B cell (primary cell): ENCODE measurements around the gene TRIM65. TPM values are rescaled to one million over a fixed set of nuclear protein-coding genes. Genes with fewer than 3 reads are reported as not detected.
A peak's percentile ranks its signal among the peaks of the same experiment; 100 is the strongest.

Source experiments
- ATAC-seq: fragments of 200-7000 bp; cut with Tn5 transposase; one replicate; pipeline ENCODE4 v1.10.0; 2021; ENCODE audit warnings: low read depth, mild to moderate bottlenecking, moderate number of reproducible peaks, moderate library complexity
- CTCF ChIA-PET: fragments of 350-600 bp; sonication (Branson Sonifier 250); formaldehyde crosslinking; loops from one replicate; lab custom pipeline; 2021; ENCODE audit warnings: antibody characterized with exemption, inconsistent platforms; lab: Charles Lee
- POLR2A ChIA-PET: fragments of 350-600 bp; sonication (Branson Sonifier 250); formaldehyde crosslinking; loops from one replicate; lab custom pipeline; 2021; ENCODE audit warnings: antibody characterized with exemption; lab: Charles Lee
- DNase-seq: peaks from one replicate; pipeline ENCODE4 v3.0.0; 2013
- H2AFZ ChIP-seq: 2 replicates; pipeline ENCODE4 v1.6.1; 2012; ENCODE audit warnings: mild to moderate bottlenecking, low read depth, low read length; ENCODE audit not compliant: insufficient read depth, poor library complexity, severe bottlenecking
- H3K27ac ChIP-seq, 2 donors: 1 replicate in 1 of 2; 2 replicates in 1 of 2; pipeline ENCODE4 v1.5.1; 2012 to 2013; ENCODE audit warnings: low read length in 2 of 2, mild to moderate bottlenecking in 2 of 2, moderate library complexity in 1 of 2
- H3K27me3 ChIP-seq, 4 experiments: fragments of 200-600 bp in 1 of 4; sonication (generic) in 1 of 4; replicated peaks in 1 of 4; 1 replicate in 2 of 4; 2 replicates in 2 of 4; pipeline versions ENCODE4 v1.6.1 to v1.7.0; 2013 to 2016; ENCODE audit warnings: low read length in 3 of 4, mild to moderate bottlenecking in 2 of 4, mixed read lengths in 1 of 4, moderate library complexity in 1 of 4; ENCODE audit not compliant: insufficient read depth in 4 of 4, control insufficient read depth in 3 of 4; ENCODE audit errors: control extremely low read depth in 1 of 4
- H3K36me3 ChIP-seq, 2 experiments: replicated peaks in 1 of 2; 1 replicate in 1 of 2; 2 replicates in 1 of 2; pipeline versions ENCODE4 v1.6.1 to v1.7.1; 2013; ENCODE audit warnings: low read length in 1 of 2; ENCODE audit not compliant: insufficient read depth in 2 of 2, control insufficient read depth in 1 of 2; ENCODE audit errors: control extremely low read depth in 1 of 2, extremely low read depth in 1 of 2
- H3K4me1 ChIP-seq, 2 donors: fragments of 200-600 bp in 1 of 2; sonication (generic) in 1 of 2; 1 replicate in 1 of 2; 2 replicates in 1 of 2; pipeline versions ENCODE4 v1.5.1 to v1.6.1; 2013 to 2017; ENCODE audit warnings: low read length in 2 of 2; ENCODE audit not compliant: control insufficient read depth in 2 of 2, insufficient read depth in 2 of 2
- H3K4me2 ChIP-seq: replicated peaks from 2 replicates; pipeline ENCODE3; 2012; ENCODE audit warnings: mild to moderate bottlenecking, low read depth, low read length; ENCODE audit not compliant: poor library complexity, severe bottlenecking
- H3K4me3 ChIP-seq, 5 experiments: fragments of 200-600 bp in 1 of 5; sonication (generic) in 1 of 5; 1 replicate in 3 of 5; 2 replicates in 2 of 5; pipeline versions ENCODE4 v1.5.1 to v1.7.0; 2011 to 2016; ENCODE audit warnings: low read length in 4 of 5, mild to moderate bottlenecking in 4 of 5, low read depth in 2 of 5, control low read depth in 1 of 5, moderate library complexity in 1 of 5; ENCODE audit not compliant: insufficient read depth in 1 of 5; ENCODE audit errors: control extremely low read depth in 1 of 5, extremely low read depth in 1 of 5
- H3K79me2 ChIP-seq: fragments of 200-600 bp; sonication (generic); one replicate; pipeline ENCODE4 v1.6.0; 2016; ENCODE audit warnings: low read length; ENCODE audit not compliant: control insufficient read depth, insufficient read depth
- H3K9ac ChIP-seq: fragments of 200-600 bp; sonication (generic); 2 replicates; pipeline ENCODE4 v1.6.1; 2017; ENCODE audit warnings: mild to moderate bottlenecking, low read length, moderate library complexity
- H3K9me3 ChIP-seq, 3 donors: one replicate each; pipeline versions ENCODE4 v1.6.1 to v1.7.1; 2013; ENCODE audit warnings: low read length in 2 of 3; ENCODE audit not compliant: control insufficient read depth in 2 of 3, insufficient read depth in 1 of 3; ENCODE audit errors: control extremely low read depth in 1 of 3
- H4K20me1 ChIP-seq: 2 replicates; pipeline ENCODE4 v1.6.0; 2012; ENCODE audit warnings: mild to moderate bottlenecking, low read length; ENCODE audit not compliant: insufficient read depth, control insufficient read depth, poor library complexity, severe bottlenecking
- H3K27ac Mint-ChIP-seq: one replicate; pipeline ENCODE4 v1.8.0; 2021; ENCODE audit warnings: mixed read lengths
- H3K27me3 Mint-ChIP-seq: one replicate; pipeline ENCODE4 v1.8.0; 2021; ENCODE audit warnings: mixed read lengths
- H3K4me1 Mint-ChIP-seq: one replicate; pipeline ENCODE4 v1.8.0; 2021; ENCODE audit warnings: mixed read lengths
- H3K4me3 Mint-ChIP-seq: one replicate; pipeline ENCODE4 v1.8.0; 2021; ENCODE audit warnings: mixed read lengths
- H3K9me3 Mint-ChIP-seq: one replicate; pipeline ENCODE4 v1.8.0; 2022; ENCODE audit warnings: mixed read lengths; ENCODE audit not compliant: insufficient read depth
- EZH2 ChIP-seq: IDR thresholded peaks from 2 replicates; pipeline ENCODE4 v1.6.1; 2012; ENCODE audit warnings: borderline replicate concordance, low read depth, mild to moderate bottlenecking, moderate library complexity, low read length; ENCODE audit not compliant: insufficient read depth, poor library complexity, severe bottlenecking
- WGBS: methylation state at CpG from one replicate; pipeline ENCODE4 v1.1.5; 2013; ENCODE audit warnings: missing lambda C conversion rate; ENCODE audit not compliant: insufficient coverage; 5-methylcytosine and 5-hydroxymethylcytosine counted together
- intact Hi-C: fragments of 100-400 bp; cut with micrococcal nuclease; formaldehyde crosslinking; loops from one replicate; pipeline ENCODE4 v1.10.0; 2022
- polyA plus RNA-seq: library from polyadenylated mRNA; depleted of rRNA; stranded (reverse); fragments of >200 nt; gene quantifications from 2 replicates; pipeline ENCODE4 v1.2.3, GENCODE V29; 2012
- total RNA-seq, 2 donors: library from RNA; stranded (reverse); fragments of 120-200 nt in 1 of 2; gene quantifications; 1 replicate in 1 of 2; 2 replicates in 1 of 2; pipeline versions ENCODE4 v1.2.3 to v1.2.4, GENCODE V29; 2013 to 2022
- TF ChIP-seq, protein P1 (sequence below): fragments of 200-600 bp; IDR thresholded peaks from one replicate; pipeline ENCODE4 v1.8.0; 2022; ENCODE audit warnings: antibody characterized with exemption, mild to moderate bottlenecking

TRIM65 gene
- total and polyA plus RNA-seq, 2 donors (not counting 1 experiment from before 2014, with no cell fraction given) = 16.8 to 40.7 TPM

DNA sequence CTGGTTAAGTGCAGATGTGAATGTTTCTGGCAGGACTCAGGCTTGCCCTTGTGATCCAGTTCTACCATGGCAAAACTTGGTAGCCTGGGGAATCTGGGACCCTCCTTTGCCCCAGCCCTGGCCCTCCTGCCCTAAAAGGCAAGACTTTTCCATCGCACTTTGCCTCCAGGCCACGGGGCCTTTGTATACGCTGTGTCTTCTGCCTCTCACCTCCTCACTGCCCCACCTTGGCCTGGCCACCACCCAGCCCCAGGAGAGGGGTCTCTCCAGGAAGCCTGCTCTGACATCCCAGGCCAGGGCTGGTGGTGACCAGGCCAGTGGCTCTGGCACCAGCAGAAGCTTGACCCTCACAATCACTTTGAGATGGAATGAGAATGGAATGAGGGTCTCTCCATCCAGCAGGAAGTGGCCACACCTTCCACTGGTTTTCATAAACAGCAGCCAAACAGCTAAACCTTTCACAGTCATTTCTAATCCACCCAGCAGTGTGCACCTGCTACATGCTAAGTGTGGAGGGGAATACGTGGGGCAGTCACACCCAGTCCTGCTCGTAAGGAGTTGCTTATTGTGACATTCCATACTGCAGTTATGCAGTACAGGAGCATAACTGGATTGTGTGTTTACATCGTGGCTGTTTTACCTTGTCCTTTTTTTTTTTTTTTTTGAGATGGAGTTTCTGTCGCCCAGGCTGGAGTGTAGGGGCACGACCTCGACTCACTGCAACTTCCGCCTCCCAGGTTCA, 9.6 kb upstream of the TRIM65 start:
- ATAC-seq (no peak), DNase-seq (no peak)
- Mint-ChIP-seq H3K9me3 (no peaks in the 10 kb centered on the region), H3K4me1 (peaks cover 8% of the 10 kb centered on the region), H3K27ac (peak overlapping the region; percentile 75), H3K4me3 (peak overlapping the region; percentile 53), H3K27me3 (no peaks in the 10 kb centered on the region)
- no peak overlapping the region for H2AFZ ChIP-seq
- intact Hi-C loops = loop anchor here (10.0 kb wide), 1 partner anchor 358 kb away; the partner anchor contains the start of gene UBALD2
- H3K4me1 ChIP-seq = peaks cover 3 to 17% of the 10 kb centered on the region in 2 donors
- TF ChIP-seq EZH2 = no peak
- TF ChIP-seq, protein P1, sequence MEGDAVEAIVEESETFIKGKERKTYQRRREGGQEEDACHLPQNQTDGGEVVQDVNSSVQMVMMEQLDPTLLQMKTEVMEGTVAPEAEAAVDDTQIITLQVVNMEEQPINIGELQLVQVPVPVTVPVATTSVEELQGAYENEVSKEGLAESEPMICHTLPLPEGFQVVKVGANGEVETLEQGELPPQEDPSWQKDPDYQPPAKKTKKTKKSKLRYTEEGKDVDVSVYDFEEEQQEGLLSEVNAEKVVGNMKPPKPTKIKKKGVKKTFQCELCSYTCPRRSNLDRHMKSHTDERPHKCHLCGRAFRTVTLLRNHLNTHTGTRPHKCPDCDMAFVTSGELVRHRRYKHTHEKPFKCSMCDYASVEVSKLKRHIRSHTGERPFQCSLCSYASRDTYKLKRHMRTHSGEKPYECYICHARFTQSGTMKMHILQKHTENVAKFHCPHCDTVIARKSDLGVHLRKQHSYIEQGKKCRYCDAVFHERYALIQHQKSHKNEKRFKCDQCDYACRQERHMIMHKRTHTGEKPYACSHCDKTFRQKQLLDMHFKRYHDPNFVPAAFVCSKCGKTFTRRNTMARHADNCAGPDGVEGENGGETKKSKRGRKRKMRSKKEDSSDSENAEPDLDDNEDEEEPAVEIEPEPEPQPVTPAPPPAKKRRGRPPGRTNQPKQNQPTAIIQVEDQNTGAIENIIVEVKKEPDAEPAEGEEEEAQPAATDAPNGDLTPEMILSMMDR = no peak
- no peaks in the 10 kb centered on the region for H3K9me3 ChIP-seq
- no peak overlapping the region for H3K4me2 ChIP-seq
- no peaks in the 10 kb centered on the region for H4K20me1 ChIP-seq
- H3K4me3 ChIP-seq = no peak overlapping the region
- H3K36me3 ChIP-seq = peaks cover 0 to 10% of the 10 kb centered on the region in 2 experiments
- ChIA-PET POLR2A (interaction anchor here (0.7 to 1.2 kb wide), 2 partner anchors 52 to 450 kb away, joined by 3 to 4 read pairs; partner anchors contain the start of gene WBP2), CTCF (interaction anchor here (0.7 to 4.6 kb wide), 15 partner anchors 10 to 160 kb away, joined by 3 to 66 read pairs (median 5); partner anchors contain the start of genes ACOX1, FBF1, TEN1 and TRIM65)
- WGBS = 100% methylated on average over 3 of the region's 10 CpGs
- peaks cover 14% of the 10 kb centered on the region for H3K79me2 ChIP-seq
- H3K27me3 ChIP-seq = no peaks in the 10 kb centered on the region
- H3K27ac ChIP-seq = peak overlapping the region in 1 of 2 donors; percentile 43
- H3K9ac ChIP-seq = no peak overlapping the region
